HG03469 (cell line): ENCODE results near the gene AADACL4.
"Not testable (repeated sequence)": the region's sequence is repeated elsewhere in the genome, so short reads cannot be mapped to it uniquely, and the experiment has no call there.

Source experiments
- ATAC-seq: cut with Tn5 transposase; IDR thresholded peaks from one replicate; pipeline ENCODE4 v1.9.1; 2021; ENCODE audit warnings: mild to moderate bottlenecking, moderate library complexity, moderate number of reproducible peaks; ENCODE audit not compliant: unreplicated experiment

The AADACL4 gene

GRCh38 chr1:12709091-12709491, 65.2 kb downstream of the AADACL4 start:
- ATAC-seq, result no peak

GRCh38 chr1:12709696-12710095, 65.8 kb downstream of the AADACL4 start:
- no peak for ATAC-seq

GRCh38 chr1:12711536-12711935, 67.7 kb downstream of the AADACL4 start:
- ATAC-seq, result no peak

- no peak for ATAC-seq
These were observed 68.2 kb downstream of the AADACL4 start for GRCh38 chr1:12712076-12712475.

GRCh38 chr1:12712929-12713328, 69.0 kb downstream of the AADACL4 start:
- no peak for ATAC-seq

GRCh38 chr1:12713651-12714050, 69.8 kb downstream of the AADACL4 start:
- ATAC-seq, result not testable (repeated sequence)

GRCh38 chr1:12714710-12715475, 71.0 kb downstream of the AADACL4 start:
- ATAC-seq, result no peak

GRCh38 chr1:12715896-12716437, 72.1 kb downstream of the AADACL4 start, which contains the start of gene AADACL3:
AADACL3 (plus strand) TSS chr1:12716110; CDS start chr1:12716177, 67 bp downstream.
- no peak for ATAC-seq
